Thyroid gland (tissue), 4 donors: Measurements from ENCODE around the gene MAX.

Experiments
- POLR2A ChIP-seq, 2 donors: fragments of 450-650 bp; IDR thresholded peaks; one replicate each; pipeline ENCODE4 v1.6.1; 2017; ENCODE audit warnings: antibody characterized with exemption in 2 of 2, mild to moderate bottlenecking in 2 of 2, moderate library complexity in 1 of 2
- TF ChIP-seq, protein P1 (sequence below), 6 experiments: fragments of 200-600 bp in 3 of 6; fragments of 450-650 bp in 3 of 6; sonication (generic) in 3 of 6; IDR thresholded peaks; one replicate each; pipeline ENCODE4 v1.5.1; 2016 to 2019; ENCODE audit warnings: antibody characterized with exemption in 6 of 6, mild to moderate bottlenecking in 2 of 6, inconsistent platforms in 1 of 6, moderate library complexity in 1 of 6

GRCh38 chr14:65026526-65026925 is 75.8 kb downstream of the MAX start:
- TF ChIP-seq, protein P1, sequence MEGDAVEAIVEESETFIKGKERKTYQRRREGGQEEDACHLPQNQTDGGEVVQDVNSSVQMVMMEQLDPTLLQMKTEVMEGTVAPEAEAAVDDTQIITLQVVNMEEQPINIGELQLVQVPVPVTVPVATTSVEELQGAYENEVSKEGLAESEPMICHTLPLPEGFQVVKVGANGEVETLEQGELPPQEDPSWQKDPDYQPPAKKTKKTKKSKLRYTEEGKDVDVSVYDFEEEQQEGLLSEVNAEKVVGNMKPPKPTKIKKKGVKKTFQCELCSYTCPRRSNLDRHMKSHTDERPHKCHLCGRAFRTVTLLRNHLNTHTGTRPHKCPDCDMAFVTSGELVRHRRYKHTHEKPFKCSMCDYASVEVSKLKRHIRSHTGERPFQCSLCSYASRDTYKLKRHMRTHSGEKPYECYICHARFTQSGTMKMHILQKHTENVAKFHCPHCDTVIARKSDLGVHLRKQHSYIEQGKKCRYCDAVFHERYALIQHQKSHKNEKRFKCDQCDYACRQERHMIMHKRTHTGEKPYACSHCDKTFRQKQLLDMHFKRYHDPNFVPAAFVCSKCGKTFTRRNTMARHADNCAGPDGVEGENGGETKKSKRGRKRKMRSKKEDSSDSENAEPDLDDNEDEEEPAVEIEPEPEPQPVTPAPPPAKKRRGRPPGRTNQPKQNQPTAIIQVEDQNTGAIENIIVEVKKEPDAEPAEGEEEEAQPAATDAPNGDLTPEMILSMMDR (IDR thresholded peaks at IDR 0.05), result no peak
- no peak for TF ChIP-seq POLR2A (IDR thresholded peaks at IDR 0.05)
